ENCODE data around the gene KLHL29. TPM values are rescaled to one million over a fixed set of nuclear protein-coding genes. Genes with fewer than 3 reads are reported as not detected.

Gene KLHL29
- polyA plus RNA-seq, 3 donors: 0.03 TPM; not detected in 2

- Histone ChIP-seq H3K4me3 (replicated peaks in 1 of 3; ENCODE audit: low read depth in 2 of 3, low read length in 3 of 3) (no peak overlapping the region), H3K27me3 (ENCODE audit: control insufficient read depth in 2 of 2, insufficient read depth in 2 of 2, low read length in 2 of 2) (no peaks in the 10 kb centered on the region), H3K9me3 (replicated peaks in 1 of 2; ENCODE audit: control insufficient read depth in 1 of 2, insufficient read depth in 1 of 2, low read length in 2 of 2) (no peaks in the 10 kb centered on the region), H3K27ac (ENCODE audit: low read depth in 1 of 2, low read length in 2 of 2) (no peak overlapping the region), H3K36me3 (replicated peaks in 1 of 2; ENCODE audit: control insufficient read depth in 1 of 2, insufficient read depth in 2 of 2, low read length in 2 of 2) (no peaks in the 10 kb centered on the region), H3K79me2 (ENCODE audit: insufficient read depth, low read length) (no peaks in the 10 kb centered on the region), H3K4me1 (ENCODE audit: control insufficient read depth in 1 of 2, insufficient read depth in 2 of 2, low read length in 2 of 2) (no peaks in the 10 kb centered on the region), H3K4me2 (replicated peaks; ENCODE audit: extremely low read depth, low read length, poor library complexity, severe bottlenecking) (no peak overlapping the region), H4K20me1 (ENCODE audit: insufficient read depth, low read length) (no peaks in the 10 kb centered on the region), H2AFZ (ENCODE audit: insufficient read depth, low read depth, low read length, poor library complexity, severe bottlenecking) (no peak overlapping the region), H3K9ac (ENCODE audit: insufficient read depth, low read length, poor library complexity, severe bottlenecking) (no peak overlapping the region)
- intact Hi-C loops (cut with micrococcal nuclease): no loop called here
- Mint-ChIP-seq H3K36me3 (no peaks in the 10 kb centered on the region), H3K9me3 (peaks cover 0 to 2% (median 0%) of the 10 kb centered on the region in 7 donors), H3K4me1 (no peaks in the 10 kb centered on the region), H3K27me3 (ENCODE audit: low read depth in 3 of 3) (peaks cover 5 to 26% (median 11%) of the 10 kb centered on the region in 3 donors), H3K4me3 (no peak overlapping the region), H3K27ac (no peak overlapping the region)
- 100% methylated on average over 6 of the region's 13 CpGs for WGBS (ENCODE audit: insufficient coverage)
- no peak for TF ChIP-seq CTCF (IDR thresholded peaks at IDR 0.05)
- no peak for DNase-seq
Observed at GRCh38 chr2:23587341-23587880, 202.4 kb downstream of the KLHL29 start.

GRCh38 chr2:23588106-23588505 lies 203.1 kb downstream of the KLHL29 start:
- Histone ChIP-seq H3K4me1 (ENCODE audit: control insufficient read depth in 1 of 2, insufficient read depth in 2 of 2, low read length in 2 of 2) (no peaks in the 10 kb centered on the region), H3K9ac (ENCODE audit: insufficient read depth, low read length, poor library complexity, severe bottlenecking) (no peak overlapping the region), H3K27me3 (ENCODE audit: control insufficient read depth in 2 of 2, insufficient read depth in 2 of 2, low read length in 2 of 2) (no peaks in the 10 kb centered on the region), H4K20me1 (ENCODE audit: insufficient read depth, low read length) (no peaks in the 10 kb centered on the region), H3K4me3 (replicated peaks in 1 of 3; ENCODE audit: low read depth in 2 of 3, low read length in 3 of 3) (no peak overlapping the region), H3K79me2 (ENCODE audit: insufficient read depth, low read length) (no peaks in the 10 kb centered on the region), H3K4me2 (replicated peaks; ENCODE audit: extremely low read depth, low read length, poor library complexity, severe bottlenecking) (no peak overlapping the region), H3K27ac (ENCODE audit: low read depth in 1 of 2, low read length in 2 of 2) (no peak overlapping the region), H3K36me3 (replicated peaks in 1 of 2; ENCODE audit: control insufficient read depth in 1 of 2, insufficient read depth in 2 of 2, low read length in 2 of 2) (no peaks in the 10 kb centered on the region), H3K9me3 (replicated peaks in 1 of 2; ENCODE audit: control insufficient read depth in 1 of 2, insufficient read depth in 1 of 2, low read length in 2 of 2) (no peaks in the 10 kb centered on the region), H2AFZ (ENCODE audit: insufficient read depth, low read depth, low read length, poor library complexity, severe bottlenecking) (no peak overlapping the region)
- peaks cover 5 to 26% (median 11%) of the 10 kb centered on the region in 3 donors for H3K27me3 Mint-ChIP-seq (ENCODE audit: low read depth in 3 of 3)
- H3K9me3 Mint-ChIP-seq: peaks cover 0 to 2% (median 0%) of the 10 kb centered on the region in 7 donors
- intact Hi-C loops (cut with micrococcal nuclease): no loop called here
- DNase-seq: no peak
- H3K4me1 Mint-ChIP-seq: no peaks in the 10 kb centered on the region
- TF ChIP-seq CTCF (IDR thresholded peaks at IDR 0.05): no peak
- no peaks in the 10 kb centered on the region for H3K36me3 Mint-ChIP-seq
- no peak overlapping the region for H3K27ac Mint-ChIP-seq
- H3K4me3 Mint-ChIP-seq: no peak overlapping the region
- 86% methylated on average over 4 of the region's 4 CpGs for WGBS (ENCODE audit: insufficient coverage)
